Panc1 (cell line): ENCODE measurements around the gene ADORA2A.

ENCODE experiments used
- CTCF ChIP-seq: fragments of 450-650 bp; IDR thresholded peaks from 2 replicates; pipeline ENCODE4 v1.5.1; 2017; ENCODE audit warnings: mild to moderate bottlenecking
- POLR2AphosphoS5 ChIP-seq: IDR thresholded peaks from 2 replicates; pipeline ENCODE4 v1.6.1; 2012; ENCODE audit warnings: mild to moderate bottlenecking, low read depth, low read length, moderate library complexity
- REST ChIP-seq, 2 experiments: IDR thresholded peaks; 2 replicates each; pipeline ENCODE4 v1.6.1; 2011 to 2012; ENCODE audit warnings: low read depth in 2 of 2, control low read depth in 1 of 2, low read length in 1 of 2, mild to moderate bottlenecking in 1 of 2, moderate library complexity in 1 of 2; ENCODE audit not compliant: insufficient read depth in 1 of 2
- TCF7L2 ChIP-seq: IDR thresholded peaks from 2 replicates; pipeline ENCODE4 v1.6.1; 2011; ENCODE audit warnings: mild to moderate bottlenecking, low read depth, low read length, inconsistent platforms

GRCh38 chr22:24482575-24482974 is 55.2 kb downstream of the ADORA2A start:
- no peak for TF ChIP-seq CTCF
- no peak for TF ChIP-seq POLR2AphosphoS5
- no peak for TF ChIP-seq REST (IDR thresholded peaks at IDR 0.05; ENCODE audit: insufficient read depth in 1 of 2, low read depth in 2 of 2, low read length in 1 of 2)
- no peak for TF ChIP-seq TCF7L2
